ENCODE data around the gene ZFP3. TPM values are rescaled to one million over a fixed set of nuclear protein-coding genes. Genes with fewer than 3 reads are reported as not detected.

Gene ZFP3
- total and polyA plus RNA-seq, 2 experiments from 2014 or later = 0.95 to 1.5 TPM

Other genes with a start within 250 kb of the ZFP3 start
- 31.3 and 47.7 TPM in 2 replicates for gene MINK1, start 245.1 kb upstream of the ZFP3 start, total RNA-seq
- 27.1 and 35.9 TPM in 2 replicates for gene MINK1, start 245.1 kb upstream of the ZFP3 start, polyA plus RNA-seq
- 1.7 and 7.4 TPM in 2 replicates for gene C17orf107, start 178.9 kb upstream of the ZFP3 start, total RNA-seq
- 1.3 and 1.6 TPM in 2 replicates for gene C17orf107, start 178.9 kb upstream of the ZFP3 start, polyA plus RNA-seq
- 0.35 and 1.5 TPM in 2 replicates for gene CHRNE, start 175.4 kb upstream of the ZFP3 start, total RNA-seq
- gene CHRNE, start 175.4 kb upstream of the ZFP3 start, polyA plus RNA-seq = 0.32 and 1.1 TPM in 2 replicates
- gene GP1BA, start 146.2 kb upstream of the ZFP3 start, total RNA-seq = not detected in 2 replicates
- 0.61 and 0.81 TPM in 2 replicates for gene GP1BA, start 146.2 kb upstream of the ZFP3 start, polyA plus RNA-seq
- gene SLC25A11, start 138.4 kb upstream of the ZFP3 start, total RNA-seq = 118 and 127 TPM in 2 replicates
- gene SLC25A11, start 138.4 kb upstream of the ZFP3 start, polyA plus RNA-seq = 223 and 229 TPM in 2 replicates
- gene RNF167, start 138.2 kb upstream of the ZFP3 start, total RNA-seq = 67.4 and 73.4 TPM in 2 replicates
- 71.4 and 77.1 TPM in 2 replicates for gene RNF167, start 138.2 kb upstream of the ZFP3 start, polyA plus RNA-seq
- 1,337 and 2,688 TPM in 2 replicates for gene PFN1, start 129.9 kb upstream of the ZFP3 start, total RNA-seq
- 1,185 and 1,476 TPM in 2 replicates for gene PFN1, start 129.9 kb upstream of the ZFP3 start, polyA plus RNA-seq
- 595 and 1,068 TPM in 2 replicates for gene ENO3, start 127.3 kb upstream of the ZFP3 start, total RNA-seq
- gene ENO3, start 127.3 kb upstream of the ZFP3 start, polyA plus RNA-seq = 955 and 1,853 TPM in 2 replicates
- 199 and 227 TPM in 2 replicates for gene SPAG7, start 110.7 kb upstream of the ZFP3 start, total RNA-seq
- 394 and 399 TPM in 2 replicates for gene SPAG7, start 110.7 kb upstream of the ZFP3 start, polyA plus RNA-seq
- 10.5 and 11.6 TPM in 2 replicates for gene CAMTA2, start 90.8 kb upstream of the ZFP3 start, total RNA-seq
- 17.8 and 18.3 TPM in 2 replicates for gene CAMTA2, start 90.8 kb upstream of the ZFP3 start, polyA plus RNA-seq
- 1.9 and 6.7 TPM in 2 replicates for gene INCA1, start 80.9 kb upstream of the ZFP3 start, total RNA-seq
- 6.4 and 6.9 TPM in 2 replicates for gene INCA1, start 80.9 kb upstream of the ZFP3 start, polyA plus RNA-seq
- gene KIF1C, start 80.5 kb upstream of the ZFP3 start, total RNA-seq = 57.9 and 65.8 TPM in 2 replicates
- gene KIF1C, start 80.5 kb upstream of the ZFP3 start, polyA plus RNA-seq = 62.9 and 67.1 TPM in 2 replicates
- not detected in 2 replicates for gene SLC52A1, start 43.0 kb upstream of the ZFP3 start, total RNA-seq
- 0.16 TPM in 1 of 2 replicates, not detected in the other for gene SLC52A1, start 43.0 kb upstream of the ZFP3 start, polyA plus RNA-seq
- 14.2 and 21.0 TPM in 2 replicates for gene ZNF232, start 33.4 kb downstream of the ZFP3 start, total RNA-seq
- gene ZNF232, start 33.4 kb downstream of the ZFP3 start, polyA plus RNA-seq = 13.8 and 18.2 TPM in 2 replicates
- 0.03 TPM in 1 of 2 replicates, not detected in the other for gene USP6, start 37.6 kb downstream of the ZFP3 start, total RNA-seq
- 0.53 and 0.54 TPM in 2 replicates for gene USP6, start 37.6 kb downstream of the ZFP3 start, polyA plus RNA-seq
- 23.3 and 30.6 TPM in 2 replicates for gene ZNF594, start 113.4 kb downstream of the ZFP3 start, total RNA-seq
- 13.6 and 16.2 TPM in 2 replicates for gene ZNF594, start 113.4 kb downstream of the ZFP3 start, polyA plus RNA-seq
- gene SCIMP, start 156.4 kb downstream of the ZFP3 start, total RNA-seq = not detected in 2 replicates
- 0.72 and 0.91 TPM in 2 replicates for gene SCIMP, start 156.4 kb downstream of the ZFP3 start, polyA plus RNA-seq
- gene RABEP1, start 203.8 kb downstream of the ZFP3 start, total RNA-seq = 37.5 and 38.5 TPM in 2 replicates
- gene RABEP1, start 203.8 kb downstream of the ZFP3 start, polyA plus RNA-seq = 36.0 and 43.5 TPM in 2 replicates